NCI-H146 treated with DMSO at 0.1 percent for 48 hours (cell line): ENCODE data around the gene TJP2.

Experiments used
- DNase-seq: peaks from one replicate; lab custom pipeline; 2025; ENCODE audit not compliant: unreplicated experiment; lab: John Stamatoyannopoulos, UW

Gene TJP2

DNA sequence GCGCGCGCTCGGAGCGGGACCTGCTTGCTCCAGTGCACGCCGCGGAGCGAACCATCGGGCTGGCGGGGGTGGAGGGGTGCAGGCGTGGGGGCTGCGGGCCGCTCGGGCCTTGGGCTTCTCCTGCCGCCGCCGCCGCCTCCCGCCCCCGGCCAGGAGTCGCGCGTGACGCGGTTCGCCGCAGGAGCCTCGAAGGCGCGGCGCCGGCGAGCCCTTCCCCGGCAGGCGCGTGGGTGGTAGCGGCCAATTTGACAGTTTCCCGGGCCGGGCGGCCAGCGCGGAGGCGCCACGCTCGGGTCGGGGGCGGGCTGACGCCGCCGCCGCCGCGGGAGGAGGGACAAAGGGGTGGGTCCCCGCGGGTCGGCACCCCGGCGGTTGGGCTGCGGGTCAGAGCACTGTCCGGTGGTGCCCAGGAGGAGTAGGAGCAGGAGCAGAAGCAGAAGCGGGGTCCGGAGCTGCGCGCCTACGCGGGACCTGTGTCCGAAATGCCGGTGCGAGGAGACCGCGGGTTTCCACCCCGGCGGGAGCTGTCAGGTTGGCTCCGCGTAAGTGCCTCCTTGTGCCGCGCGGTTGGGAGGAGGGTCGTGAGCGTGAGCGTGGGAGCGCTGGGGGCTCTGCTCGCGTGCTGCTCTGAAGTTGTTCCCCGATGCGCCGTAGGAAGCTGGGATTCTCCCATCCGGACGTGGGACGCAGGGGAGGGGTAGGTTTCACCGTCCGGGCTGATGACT, at the start of gene TJP2:
Gene TJP2, plus strand, starts transcription at position 387 of the 725 bp plus-strand sequence. Its CDS starts 96 bp downstream, at position 483.
- DNase-seq = no peak

DNA sequence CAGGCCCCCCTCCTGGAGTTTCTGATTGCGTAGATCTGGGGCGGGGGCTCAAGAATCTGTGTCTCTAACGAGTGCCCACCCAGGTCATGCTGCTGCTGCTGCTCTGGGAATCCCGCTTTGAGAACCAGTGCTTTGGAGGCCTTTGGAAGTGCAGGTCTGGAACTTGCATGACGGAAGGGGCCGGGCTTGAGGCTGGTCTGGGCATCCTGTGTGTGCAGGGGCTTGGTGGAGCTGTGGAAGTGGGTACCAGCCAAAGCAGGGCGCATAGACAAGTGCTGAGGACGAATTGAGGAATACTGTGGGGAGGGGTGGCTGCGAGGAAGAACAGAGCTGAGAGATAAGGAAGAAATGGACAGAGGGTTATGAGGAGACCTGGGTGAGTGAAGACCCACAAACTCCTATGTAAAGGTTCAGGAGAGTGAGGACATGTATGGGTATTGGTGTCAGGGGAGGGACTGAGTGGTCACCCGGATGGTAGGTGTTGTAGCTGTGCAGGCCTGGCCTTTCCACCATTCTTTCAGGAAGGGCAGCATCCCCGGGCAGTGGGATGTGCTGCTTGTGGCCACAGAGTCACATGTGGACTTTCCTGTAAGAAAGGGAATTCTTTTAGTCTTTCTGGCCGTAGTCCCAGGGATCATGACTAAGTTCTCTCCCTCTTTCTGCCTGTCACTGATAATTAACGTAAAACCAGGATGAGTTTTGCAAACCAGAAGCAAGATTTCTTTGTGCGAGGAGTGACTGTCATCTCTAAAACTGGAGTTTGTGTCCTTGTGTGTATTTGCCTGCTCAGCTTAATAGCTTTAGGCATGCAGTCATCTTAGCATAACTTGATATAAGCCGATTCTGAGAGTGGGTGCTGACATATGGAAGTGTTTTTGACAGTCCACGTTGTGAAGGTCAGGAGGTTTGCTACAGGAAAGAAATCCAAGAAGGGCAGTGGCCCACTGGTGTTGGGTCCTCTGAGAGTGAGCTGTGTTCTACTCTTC, 43.3 kb upstream of the TJP2 start:
- DNase-seq = no peak

DNA sequence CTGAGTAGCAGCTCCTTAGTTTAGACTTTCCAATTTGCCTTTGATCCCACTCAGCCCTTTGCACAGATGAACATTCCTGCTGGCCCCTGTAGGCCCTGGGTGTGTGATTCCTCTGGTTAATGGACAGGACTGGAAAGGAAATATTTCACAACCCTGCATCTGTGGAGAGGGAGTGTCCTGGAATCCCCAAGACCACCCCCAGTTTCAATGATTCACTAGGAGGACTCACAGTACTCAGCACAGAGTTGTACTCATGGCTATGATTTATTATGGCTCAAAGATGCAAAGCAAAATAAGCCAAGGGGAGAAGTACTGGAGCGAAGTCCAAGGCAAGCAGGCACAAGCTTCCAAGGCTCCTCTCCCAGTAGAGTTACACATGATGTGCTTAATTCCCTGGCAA, 42.4 kb upstream of the TJP2 start:
- DNase-seq = no peak

DNA sequence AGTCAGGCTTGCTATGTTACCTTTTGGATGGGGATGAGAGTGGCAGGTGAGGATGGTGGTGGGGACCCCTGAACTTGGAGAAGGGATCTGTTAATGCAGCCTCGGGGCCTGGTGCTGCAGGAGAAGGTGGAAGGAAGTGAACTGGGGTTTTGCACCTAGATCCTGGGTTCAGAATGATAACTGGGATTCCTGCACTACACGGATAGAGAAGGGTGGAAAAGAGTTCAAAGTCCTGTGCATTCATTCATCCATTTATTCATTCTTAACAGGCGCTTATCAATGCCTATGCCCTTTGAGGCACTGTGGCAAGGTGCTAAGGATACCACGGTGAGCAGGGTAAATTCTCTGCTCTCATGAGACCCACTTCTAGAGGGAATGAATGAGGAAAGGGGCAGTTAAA, 41.7 kb upstream of the TJP2 start:
- no peak for DNase-seq

DNA sequence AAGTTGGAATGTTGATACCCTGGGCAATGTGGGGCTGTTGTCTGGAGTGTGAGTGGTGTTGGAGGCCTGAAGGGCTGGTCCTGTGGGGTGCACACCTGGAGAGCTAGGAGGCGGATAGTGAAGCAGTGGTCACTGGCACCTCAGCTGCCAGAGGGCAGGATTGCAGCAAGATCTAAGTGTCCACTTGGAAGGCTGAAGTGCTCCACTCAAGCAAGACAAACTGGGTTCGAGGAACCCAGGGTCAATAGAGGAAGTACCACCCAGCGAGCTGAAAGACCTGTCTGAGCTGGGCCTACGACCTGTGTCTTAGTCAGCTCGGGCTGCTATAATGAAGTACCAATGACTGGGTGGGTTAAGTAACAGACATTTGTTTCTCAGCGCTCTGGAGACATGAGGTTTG, 39.7 kb upstream of the TJP2 start:
- DNase-seq = no peak

DNA sequence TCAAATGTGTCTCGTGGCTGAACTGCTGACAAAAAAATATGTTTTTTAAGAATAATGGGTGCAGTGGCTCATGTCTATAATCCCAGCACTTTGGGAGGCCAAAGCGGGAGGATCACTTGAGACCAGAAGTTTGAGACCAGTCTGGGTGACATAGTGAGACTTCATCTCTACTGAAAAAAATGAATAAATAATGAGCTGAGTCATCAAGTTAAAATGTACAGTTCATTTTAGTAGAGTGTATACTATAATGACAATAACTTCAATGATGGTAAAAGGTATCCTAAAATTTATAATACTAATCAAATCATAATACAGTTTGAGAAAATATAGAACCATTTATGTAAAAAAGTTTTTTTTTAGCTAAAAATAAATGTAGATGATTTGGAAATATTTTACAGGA, 37.9 kb upstream of the TJP2 start:
- DNase-seq = no peak

DNA sequence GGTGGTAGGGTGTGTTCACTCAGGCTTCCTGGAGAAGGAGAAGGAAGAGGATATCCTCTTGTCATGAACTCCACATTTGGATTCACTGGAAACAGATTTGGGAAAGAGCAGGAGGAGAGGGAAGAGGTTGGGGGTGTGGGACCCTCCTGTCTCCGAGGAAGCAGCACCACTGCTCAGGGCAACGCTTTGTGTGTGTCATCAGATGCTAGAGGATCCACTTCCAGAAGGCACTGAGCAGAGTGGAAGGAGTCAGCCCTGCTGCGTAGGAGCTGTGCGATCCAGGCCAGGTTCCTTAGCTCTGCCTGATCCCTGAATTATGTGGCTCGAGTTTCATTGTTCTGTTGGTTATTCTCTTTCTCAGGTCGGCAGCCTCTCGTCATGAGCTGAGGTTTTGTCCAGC, 37.3 kb upstream of the TJP2 start:
- no peak for DNase-seq

DNA sequence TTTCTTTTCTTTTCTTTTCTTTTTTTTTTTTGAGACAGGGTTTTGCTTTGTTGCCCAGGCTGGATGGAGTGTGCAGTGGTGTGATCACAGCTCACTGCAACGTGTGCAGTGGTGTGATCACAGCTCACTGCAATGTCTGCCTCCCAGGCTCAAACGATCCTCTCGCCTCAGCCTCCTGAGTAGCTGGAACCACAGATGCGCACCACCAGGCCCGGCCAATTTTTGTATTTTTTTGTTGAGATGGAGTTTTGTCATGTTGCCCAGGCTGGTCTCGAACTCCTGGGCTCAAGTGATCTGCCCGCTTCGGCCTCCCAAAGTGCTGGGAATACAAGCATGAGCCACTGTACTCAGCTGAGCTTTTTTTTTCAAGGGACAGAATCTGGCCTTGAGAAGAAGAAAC, 36.8 kb upstream of the TJP2 start:
- no peak for DNase-seq

DNA sequence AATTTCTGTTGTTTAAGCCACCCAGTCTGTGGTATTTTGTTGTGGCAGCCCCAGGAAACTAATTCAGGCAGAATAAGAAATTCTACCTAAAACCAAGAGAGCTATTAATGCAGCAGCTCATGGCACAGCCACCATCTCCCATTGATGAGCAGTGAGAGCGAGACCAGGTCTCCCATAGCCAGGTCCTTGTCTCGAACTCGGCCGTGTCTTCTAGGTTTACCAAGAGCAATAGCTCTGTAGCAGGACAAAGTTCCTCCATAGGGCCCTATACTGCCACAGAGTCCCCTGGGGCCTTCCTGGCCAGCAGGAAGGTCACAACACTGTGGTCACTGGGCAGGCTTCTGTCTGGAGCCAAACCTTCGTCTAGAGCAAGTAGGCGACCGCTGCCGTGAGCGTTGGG, 34.5 kb upstream of the TJP2 start:
- no peak for DNase-seq

DNA sequence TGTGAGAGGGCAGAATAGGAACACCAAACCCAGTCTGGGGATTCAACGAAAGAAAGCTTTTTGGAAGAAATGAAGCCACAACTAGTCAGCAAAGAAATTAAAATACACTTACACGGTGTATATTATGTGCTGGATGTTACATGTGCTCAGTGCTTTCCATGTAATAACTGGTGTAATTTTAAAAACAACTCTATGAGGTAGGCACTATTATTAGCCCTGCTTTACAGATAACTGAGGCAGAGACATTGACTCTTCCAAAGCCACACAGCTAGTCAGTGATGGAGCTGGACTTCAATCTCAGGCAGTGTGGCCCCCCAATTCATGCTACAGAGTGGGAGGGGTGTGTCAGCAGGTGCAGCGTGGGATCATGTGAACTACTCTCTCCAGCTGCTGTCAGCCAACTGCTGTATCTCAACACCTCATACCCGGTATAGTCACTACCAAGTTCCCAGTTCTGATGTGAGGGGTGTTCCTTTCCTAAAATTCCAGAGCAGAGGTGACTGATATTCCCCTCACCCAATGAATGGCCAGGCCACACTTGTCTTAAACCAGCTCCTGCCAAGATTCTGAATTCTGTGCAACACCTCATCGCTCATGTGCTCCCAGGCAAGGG, 33.8 kb upstream of the TJP2 start:
- no peak for DNase-seq

DNA sequence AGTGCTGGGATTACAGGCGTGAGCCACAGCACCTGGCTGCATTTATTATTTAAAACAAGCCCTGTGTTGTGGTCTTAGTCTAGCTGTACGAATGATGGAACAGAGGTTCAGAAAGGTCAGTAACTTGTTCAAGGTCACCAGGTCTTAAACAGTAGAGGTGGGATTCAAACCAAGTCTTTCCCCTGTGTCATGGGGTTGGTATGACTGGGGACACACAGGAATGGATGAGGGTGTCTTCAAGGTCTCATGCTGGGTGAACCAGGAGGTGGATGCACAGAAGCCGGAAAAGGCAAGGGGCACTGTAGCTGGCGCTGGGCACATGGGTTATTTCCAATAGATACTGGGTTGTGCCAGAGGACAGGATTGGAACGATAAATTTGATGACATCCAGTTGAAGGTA, 32.2 kb upstream of the TJP2 start:
- DNase-seq = no peak

DNA sequence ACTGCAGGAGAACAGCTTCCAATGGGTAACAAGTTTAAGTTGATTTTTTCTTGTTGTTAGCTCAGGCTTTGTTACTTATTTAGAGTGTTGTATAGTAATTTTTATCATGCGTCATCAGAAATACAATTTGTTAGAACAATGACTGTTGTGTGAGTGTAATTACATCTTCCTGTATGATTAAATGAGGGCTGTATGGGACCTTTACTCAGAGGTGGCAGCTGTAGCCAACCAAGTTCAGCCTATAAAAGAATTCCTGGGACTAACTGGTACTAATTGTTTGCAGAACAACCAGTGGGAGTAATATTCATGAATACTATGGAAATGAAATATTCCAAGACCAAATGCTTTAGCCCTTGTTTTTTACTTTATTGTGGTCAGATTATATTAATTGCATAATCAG, 30.8 kb upstream of the TJP2 start:
- no peak for DNase-seq

DNA sequence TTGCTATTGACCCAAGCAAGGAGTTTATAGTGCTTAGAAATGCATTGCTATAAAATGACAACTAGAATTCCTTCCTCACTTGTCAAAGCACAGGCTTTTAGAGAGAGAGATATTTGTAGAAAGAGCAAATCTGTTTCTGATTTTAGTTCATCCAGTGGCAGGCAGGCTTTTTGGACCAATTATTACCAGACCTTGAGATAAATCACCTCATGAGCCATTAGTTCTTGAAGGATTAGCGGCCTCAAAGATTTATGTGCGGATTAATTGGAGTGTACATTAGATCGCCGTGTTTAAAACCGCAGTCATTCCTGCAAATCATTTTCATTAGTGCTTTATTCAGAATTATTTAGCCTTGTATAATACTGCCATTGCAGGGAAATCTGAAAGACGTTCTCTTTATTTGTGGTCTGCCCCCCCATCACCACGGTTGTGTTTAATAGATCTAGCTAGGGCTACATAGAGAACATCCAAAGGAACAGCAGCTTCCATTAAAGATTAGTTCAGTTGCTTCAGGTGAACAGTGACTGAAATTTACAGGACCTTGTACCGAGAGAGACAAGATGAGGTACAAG, 28.8 kb upstream of the TJP2 start:
- DNase-seq = no peak

DNA sequence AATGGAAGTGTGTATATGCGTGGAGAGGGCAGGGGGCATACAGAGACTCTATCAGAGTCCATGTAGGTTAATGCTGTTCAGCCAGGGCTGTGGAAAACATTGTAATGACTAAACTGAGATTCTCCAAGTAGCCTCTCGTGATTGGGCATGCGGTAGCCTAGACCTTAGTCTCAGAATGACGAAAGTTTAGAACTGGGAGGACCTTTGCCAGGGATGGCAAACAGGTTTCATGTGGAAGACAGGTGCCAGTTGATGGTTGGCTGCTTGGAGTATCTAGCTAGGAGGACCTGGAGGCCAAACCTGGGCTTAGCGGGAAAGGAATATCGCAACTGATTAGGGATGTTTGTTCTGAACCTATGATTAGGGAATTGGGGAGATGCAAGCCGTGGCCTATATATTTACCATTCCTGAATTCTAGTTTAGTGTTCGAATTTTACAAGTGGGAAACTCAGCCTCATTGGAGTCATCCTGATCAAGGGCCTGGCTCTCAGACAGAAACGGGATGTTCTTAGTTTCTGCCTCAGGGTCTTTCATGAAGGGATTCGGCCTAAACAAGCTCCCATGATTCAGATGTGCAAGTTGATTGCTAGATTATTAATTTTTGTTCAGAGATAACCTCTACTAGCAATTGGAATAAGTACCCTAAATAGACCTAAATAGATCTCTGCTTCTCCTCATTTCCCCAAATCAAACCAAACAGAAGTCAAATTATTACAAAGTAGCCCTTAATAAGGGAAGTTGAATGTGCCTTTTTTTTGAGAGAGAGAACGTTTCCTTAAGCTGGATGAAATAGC, 26.8 kb upstream of the TJP2 start:
- no peak for DNase-seq

DNA sequence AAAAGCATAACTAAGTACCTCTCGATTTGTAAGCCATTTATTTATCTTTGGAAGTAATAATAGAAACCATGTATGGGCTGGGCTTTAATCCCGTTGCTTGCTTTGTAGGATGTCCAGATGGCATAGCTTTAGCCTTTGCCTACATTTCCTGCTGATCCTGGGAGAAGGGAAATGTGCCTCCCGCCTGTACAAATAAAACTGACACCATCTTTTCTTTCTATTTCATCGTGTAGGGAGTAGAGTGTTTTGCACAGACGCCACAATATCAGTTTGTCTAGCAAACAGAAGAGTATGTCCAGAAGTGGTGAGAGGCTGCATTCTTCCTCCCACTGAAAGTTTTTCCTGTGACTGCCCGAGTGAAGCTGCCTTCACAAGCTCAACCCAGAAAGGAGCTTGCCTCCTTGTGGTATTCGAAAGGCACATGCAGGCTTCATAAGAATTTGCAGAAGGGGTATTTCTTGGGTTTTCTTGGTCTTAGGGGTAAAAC, 24.7 kb upstream of the TJP2 start:
- peak; percentile 28 for DNase-seq

DNA sequence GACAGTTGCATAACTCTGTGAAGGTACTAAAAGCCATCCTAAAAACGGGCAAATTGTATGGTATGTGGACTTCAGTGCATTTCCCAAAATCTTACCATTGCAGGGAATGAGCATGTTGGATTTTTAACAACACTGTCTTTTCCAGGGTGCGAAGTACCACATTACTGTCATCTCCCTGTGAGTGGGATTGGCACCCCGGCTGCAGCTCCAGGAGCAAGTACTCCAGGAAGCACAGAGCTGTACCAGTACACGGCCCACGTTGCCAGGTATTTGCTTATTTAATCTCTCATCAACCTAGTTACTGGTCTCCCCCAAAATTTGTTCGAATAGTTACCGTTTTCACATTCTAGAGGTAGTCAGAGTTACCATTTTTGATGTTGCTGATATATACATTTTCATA, 22.6 kb upstream of the TJP2 start:
- no peak for DNase-seq

DNA sequence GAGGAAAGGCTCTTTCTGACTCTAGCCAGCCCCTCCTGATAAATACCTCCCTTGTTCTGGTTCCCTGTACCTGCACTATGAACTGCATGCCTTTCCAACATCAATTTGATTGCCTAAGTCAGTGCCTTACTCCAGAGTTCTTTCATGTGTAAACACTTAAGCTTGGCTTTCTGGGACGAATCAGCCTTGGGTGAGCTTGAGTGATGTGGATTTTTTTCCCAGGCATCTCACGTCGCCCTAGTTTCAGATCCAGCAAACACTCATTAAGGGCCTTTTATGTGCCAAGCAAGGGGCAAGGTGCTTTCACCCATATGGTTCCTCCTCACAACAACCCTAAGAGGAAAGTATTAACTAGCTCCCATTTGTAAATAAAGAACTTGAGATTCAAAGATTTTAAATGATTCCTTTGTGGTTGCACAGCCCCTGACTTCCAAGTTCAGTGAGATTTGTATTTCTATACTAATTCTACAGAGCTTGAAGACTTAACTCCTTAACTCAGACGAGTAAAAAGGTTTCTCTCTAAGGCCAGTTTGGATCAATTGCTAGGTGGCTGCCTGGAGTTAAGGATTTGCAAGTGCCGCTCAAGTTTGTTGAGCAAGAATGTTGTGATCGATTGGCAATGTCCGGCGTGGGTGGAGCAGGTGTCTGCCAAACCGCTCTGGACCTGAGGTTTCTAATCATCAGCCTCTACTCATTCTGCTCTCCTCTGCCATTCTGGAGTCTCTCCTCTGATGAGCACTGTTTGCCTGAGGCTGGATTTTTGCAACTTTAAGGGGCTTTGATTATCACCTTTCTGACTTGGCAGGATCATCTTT, 20.2 kb upstream of the TJP2 start:
- DNase-seq = no peak

DNA sequence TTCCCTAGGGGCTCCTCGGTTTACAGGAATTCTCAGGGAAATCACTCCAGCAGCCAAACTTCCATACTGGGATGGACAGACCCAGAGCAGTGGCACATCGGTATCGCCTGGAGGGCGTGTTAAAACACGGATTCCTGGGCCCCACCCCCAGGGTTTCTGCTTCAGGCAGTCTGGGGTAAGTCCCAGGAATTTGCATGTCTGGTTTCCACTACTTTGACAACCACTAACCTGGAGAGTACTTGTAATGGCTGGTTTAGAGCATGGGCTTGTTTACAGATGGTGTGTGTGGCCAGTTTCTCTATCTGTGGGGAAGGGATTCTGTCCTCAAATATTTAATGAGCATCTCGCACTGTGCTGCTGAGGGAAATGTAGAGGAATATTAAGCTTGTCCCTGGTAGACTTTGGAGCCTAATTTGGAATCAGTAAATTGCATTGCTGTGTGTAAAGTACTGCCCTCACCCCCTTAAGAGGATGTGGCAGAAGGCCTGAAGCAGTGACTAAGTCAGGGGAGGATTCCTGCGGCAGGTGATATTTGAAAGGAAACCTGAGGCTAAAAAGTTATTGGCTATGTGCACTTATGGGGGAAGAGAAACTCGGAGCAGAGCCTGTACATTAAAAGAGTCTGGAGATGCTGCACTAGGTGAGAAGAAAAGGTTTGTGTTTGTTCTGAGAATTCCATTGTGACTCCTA, 18.6 kb upstream of the TJP2 start:
- no peak for DNase-seq
